ENCODE measurements around the gene KCTD19.

The KCTD19 gene

DNA sequence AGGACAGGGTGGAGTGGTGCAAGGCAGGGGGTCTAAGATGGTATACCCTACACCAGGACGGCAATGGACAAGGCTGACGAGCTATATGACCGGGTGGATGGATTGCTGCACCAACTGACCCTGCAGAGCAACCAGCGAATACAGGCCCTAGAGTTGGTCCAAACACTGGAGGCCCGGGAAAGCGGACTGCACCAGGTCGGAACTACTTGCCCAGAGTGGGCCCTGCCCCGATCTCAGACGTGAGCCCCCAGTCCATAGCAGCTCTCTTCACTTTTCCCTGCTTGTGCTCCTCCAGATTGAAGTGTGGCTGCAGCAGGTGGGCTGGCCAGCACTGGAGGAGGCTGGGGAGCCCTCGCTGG, 44.1 kb downstream of the KCTD19 start:
- DNase-seq: no peak

- no peak for DNase-seq
Observed at GRCh38 chr16:67281536-67282446, 44.8 kb downstream of the KCTD19 start.

DNA sequence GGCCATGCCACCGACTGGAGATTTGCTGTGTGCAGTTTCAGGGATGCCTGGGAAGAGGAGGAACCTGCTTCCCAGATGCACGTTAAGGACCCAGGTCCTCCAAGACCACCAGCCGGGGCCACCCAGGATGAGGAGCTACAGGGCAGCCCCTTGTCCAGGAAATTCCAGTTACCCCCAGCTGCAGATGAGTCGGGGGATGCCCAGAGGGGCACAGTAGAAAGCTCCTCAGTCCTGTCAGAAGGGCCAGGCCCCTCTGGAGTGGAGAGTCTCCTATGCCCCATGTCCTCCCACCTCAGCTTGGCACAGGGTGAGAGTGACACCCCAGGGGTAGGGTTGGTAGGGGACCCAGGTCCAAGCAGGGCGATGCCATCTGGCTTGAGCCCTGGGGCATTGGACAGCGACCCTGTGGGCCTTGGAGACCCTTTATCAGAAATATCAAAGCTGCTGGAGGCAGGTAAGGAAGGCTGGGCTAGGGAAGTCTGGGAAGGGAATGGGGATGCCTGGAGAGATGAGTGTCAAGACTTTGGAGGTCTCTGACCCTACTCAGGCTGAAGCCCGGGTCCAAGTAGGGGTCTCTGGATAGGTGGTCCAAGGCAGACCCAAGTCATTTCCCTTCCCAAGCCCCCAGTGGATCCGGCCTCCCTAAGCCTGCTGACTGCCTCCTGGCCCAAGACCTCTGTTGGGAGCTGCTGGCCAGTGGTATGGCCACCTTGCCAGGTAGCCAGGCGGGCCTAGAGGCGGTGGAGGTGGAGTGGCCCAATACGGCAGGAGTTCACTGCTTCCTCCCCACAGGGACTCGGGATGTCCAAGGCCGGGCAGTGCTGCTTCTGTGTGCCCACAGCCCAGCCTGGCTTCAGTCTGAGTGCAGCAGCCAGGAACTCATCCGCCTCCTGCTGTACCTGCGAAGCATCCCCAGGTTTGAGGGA, 46.2 kb downstream of the KCTD19 start:
- no peak for DNase-seq

- DNase-seq: peak; percentile 85
Observed at GRCh38 chr16:67279296-67280089, 47.0 kb downstream of the KCTD19 start, which contains the start of gene PLEKHG4. Gene PLEKHG4, plus strand, starts transcription at chr16:67279532. Its CDS starts 513 bp downstream, at chr16:67280045.

- peak; percentile 57 for DNase-seq
Observed at GRCh38 chr16:67278773-67279295, 47.7 kb downstream of the KCTD19 start.

GRCh38 chr16:67277999-67278772, 48.4 kb downstream of the KCTD19 start:
- no peak for DNase-seq

DNA sequence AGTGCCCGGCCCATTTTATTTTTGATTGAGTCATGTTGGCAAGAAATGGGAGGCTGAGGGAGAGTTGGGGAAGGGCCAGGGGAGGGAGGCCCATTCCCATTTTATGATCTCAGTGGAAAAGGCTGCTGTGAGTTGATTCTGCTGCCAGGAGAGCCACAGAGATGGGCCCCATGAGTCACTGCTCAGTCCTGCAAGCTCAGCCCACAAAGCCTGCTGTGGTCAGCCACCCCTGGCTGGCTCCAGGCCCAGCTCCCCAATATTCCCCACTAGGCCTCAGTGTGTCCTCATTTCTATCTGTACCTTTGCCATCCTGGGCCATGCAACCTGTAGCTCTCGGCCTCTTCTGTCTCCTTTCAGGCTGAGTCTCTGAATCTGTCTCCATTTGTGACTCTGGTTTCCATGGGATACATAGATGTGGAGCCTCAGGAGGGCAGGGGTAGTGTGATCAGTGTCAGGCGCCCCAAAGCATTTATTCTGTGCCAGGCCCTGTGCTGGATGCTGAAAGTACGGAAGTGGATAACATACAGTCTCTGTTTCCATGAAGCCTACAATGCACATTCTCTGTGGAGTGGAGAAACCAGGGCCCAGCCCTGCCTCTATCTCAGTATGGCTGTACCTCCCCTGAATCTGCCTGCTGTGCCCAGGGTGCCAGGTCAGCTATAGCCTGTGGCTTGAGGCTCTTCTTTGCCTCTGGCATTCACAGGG, 49.1 kb downstream of the KCTD19 start:
- DNase-seq: no peak

DNA sequence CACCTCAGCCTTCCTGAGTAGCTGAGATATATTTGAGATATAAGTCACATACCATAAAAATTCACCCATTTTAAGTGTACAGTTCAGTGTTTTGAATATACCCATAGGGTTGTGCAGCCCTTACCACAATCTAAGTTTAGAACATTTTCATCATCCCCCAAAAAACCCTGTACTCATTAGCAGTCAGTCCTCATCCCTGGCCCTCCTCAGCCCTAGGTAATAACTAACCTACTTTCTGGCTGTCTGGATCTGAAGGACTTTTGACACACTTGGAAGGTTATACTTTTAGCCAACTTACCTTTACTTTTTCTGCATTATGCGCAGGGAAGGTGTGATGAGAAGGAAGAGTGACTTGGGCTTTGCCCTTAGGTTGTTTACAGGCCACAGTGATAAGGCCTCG, 51.2 kb downstream of the KCTD19 start:
- DNase-seq: no peak

DNA sequence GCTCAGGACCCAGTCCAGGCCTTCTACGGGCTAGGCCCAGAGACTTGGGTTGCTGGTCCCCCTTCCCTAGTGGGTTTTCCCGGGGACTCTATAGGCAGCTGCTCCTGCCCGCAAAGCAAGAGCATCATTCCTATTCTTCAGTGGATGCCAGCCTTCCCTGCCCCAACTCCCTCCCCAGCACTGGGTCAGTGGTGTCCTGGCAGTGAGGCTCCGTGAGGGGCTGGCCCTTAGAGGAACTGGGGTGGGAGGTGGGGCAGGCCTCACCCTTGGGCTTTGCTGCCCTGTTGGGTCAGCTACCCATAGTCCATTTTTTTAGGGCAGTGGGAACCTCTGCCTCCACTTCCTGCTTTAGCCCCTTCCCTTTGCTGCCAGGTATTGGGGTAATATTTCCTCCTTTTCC, 55.1 kb downstream of the KCTD19 start:
- no peak for DNase-seq

GRCh38 chr16:67270931-67271338, 55.6 kb downstream of the KCTD19 start:
- DNase-seq: no peak

DNA sequence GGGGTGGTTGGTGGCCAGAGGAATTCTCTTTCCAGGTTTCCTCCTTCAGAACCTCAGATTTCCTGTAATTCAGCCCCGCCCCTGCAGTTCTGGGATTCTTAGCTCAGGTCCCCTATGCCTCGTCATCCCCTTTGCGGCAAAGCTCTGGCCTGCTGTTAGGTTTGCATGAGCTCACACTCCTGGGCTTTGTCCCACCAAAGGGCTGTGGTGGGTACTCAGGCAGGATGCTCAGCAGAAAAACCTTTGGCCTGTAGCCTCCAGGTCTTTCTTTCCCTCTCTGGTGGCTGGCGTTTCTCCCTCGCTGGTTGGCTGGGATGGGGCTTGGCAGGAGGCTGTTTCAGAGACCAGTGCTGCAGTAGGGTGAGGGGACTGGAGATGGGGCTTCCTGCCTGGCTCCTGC, 56.8 kb downstream of the KCTD19 start:
- DNase-seq: no peak

GRCh38 chr16:67268136-67268579, 58.4 kb downstream of the KCTD19 start:
- DNase-seq: no peak

GRCh38 chr16:67265834-67266233, 60.7 kb downstream of the KCTD19 start:
- no peak for DNase-seq

GRCh38 chr16:67264866-67265265, 61.7 kb downstream of the KCTD19 start:
- no peak for DNase-seq

DNA sequence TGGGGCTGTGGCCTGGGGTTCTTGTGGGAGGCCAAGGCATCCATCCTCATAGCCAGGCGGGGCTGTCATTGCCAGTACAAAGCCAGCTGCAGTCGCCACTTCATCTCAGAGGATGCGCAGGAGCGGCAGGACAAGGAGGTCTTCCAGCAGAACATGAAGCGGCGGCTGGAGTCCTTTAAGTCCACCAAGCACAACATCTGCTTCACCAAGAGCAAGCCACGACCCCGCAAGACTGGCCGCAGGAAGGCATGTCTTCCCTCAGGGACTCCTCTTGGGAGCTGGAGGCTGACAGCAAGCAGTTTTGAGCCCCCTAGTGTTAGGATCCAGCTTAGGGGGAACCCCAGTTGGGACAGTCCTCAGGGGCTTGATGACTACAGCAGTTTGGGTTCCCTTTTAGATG, 62.3 kb downstream of the KCTD19 start:
- no peak for DNase-seq

DNA sequence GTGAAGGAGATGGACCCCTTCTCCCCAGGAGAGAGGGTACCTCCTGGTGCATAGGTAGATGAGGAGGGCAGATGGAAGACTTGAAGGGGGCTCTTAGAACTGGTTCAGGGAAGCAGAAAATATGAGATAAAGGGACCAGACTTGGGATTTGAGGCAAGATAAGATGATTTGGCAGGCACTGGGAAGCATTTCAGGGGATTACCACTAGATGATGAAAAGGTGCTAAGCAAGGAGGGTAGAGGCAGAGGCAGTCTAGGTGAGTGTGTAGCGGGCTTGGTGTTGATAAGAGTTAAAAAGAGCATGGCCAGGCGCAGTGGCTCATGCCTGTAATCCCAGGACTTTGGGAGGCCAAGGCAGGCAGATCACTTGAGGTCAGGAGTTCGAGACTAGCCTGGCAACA, 63.3 kb downstream of the KCTD19 start:
- DNase-seq: no peak

DNA sequence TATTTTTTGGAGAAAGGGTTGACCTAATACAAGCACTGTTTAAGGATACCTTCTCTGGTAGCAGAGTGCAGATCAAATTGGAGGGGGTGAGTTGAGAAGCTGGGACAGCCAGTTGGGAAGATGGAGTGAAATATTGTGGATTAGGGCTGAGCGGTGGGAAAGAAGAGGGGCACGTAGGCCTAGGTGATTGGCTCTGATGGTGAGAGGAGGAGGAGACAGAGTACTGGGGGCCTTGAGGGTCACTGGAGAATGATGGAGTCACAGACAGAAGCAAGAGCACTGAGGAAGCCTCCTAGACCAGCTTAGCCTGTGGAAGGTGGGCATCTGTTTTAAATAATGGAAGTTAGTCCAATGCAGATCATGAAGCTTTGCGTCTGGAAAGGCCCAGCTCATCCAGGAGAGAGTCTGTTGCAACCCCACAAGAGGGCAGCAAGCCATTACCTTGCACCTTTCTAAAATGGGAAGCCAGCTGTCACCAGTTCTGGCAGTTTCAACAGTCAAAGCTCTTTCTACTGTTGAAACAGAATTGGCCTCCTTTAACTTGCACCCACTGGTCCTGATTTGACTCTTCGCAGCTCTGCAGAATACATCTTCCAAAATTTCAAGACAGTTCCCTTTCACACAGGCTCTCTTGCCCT, 66.0 kb downstream of the KCTD19 start:
- DNase-seq: peak; percentile 29

GRCh38 chr16:67259705-67260104, 66.8 kb downstream of the KCTD19 start:
- DNase-seq: no peak

- no peak for DNase-seq
Observed at GRCh38 chr16:67258161-67258835, 68.2 kb downstream of the KCTD19 start.
